NCI-H2171 (cell line): ENCODE data around the gene PAPPA.

Experiments
- DNase-seq: peaks from one replicate; lab custom pipeline; 2025; lab: John Stamatoyannopoulos, UW

Gene PAPPA

DNA sequence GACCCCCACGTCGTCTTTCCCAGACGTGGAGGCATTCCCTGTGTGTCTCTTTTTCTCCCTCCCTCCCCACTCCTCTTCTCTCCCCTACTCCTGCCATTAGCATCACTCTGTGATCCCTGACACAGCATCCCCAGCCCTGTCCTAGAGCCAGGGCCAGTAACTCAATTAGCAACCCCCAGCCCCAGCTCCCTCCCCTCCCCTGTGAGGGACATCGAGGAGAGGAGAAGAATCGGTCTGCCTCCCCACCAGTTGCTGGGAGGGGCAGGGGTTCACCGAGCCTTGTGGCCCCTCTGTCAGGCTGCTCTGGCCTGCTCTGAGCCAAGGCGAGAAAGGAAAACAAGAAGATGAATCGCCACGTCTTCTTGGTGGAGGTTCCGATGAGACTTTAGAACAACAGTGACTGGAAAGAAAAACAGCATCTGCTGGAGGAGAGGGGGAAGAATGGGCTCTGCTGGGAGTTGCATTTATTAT lies 123.1 kb downstream of the PAPPA start:
- no peak for DNase-seq

DNA sequence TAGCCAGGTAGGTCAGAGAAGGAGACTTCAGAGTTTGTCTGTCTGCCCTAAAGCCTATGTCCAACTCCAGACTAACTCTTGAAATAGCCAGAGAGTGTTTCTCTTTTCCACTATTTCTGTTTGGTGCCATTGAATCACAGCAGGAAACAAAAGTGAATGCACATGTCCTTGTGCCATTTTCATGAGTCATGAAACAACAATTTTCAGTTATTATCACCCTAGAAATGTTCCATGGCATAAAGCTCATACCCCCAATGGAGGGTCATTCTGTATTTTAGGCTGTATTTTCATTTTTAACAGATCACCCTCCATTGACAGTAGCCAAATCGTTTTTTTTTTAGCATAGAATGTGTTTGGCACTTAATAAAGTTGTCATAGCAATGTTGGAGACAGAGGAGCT lies 124.7 kb downstream of the PAPPA start:
- DNase-seq = no peak

DNA sequence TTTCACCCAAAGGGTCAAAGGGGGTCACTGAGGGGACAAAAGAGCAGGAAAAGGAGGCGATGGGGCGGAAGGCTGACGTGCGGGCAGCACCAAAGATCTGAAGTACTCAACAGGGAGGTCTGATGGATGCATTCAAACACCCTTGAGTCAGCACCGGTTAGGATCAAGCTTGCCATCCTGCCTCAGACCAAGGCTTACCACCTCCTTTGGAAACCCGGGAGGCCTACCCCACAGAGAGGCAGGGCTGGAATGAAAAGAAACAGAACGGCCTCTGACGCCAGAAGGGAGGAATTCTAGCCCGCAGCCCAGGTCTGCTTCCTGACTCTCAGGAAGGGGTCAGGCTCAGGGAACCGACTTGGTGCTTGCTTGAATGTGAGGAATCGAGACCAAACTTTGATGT lies 125.6 kb downstream of the PAPPA start:
- no peak for DNase-seq

GRCh38 chr9:116280529-116280928 lies 126.9 kb downstream of the PAPPA start:
- DNase-seq = no peak

DNA sequence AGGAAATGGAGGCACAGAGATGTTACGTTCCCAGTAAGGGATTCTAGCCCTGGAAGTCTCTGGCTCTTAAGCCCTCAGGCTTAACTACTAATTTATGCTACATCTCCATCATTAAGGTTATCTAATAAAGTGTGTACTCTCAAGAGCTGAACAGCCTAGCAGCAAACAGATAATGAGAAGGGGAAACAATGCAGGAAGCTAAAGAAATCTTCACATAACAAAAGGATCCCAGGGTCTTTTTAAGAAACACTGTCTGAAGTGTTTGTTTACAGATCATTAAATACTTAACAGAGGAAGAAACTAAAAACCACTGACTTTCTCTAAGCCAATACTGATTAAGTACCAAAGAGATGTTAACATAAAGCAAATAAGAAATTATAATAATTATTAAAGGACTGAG lies 129.0 kb downstream of the PAPPA start:
- DNase-seq = no peak

DNA sequence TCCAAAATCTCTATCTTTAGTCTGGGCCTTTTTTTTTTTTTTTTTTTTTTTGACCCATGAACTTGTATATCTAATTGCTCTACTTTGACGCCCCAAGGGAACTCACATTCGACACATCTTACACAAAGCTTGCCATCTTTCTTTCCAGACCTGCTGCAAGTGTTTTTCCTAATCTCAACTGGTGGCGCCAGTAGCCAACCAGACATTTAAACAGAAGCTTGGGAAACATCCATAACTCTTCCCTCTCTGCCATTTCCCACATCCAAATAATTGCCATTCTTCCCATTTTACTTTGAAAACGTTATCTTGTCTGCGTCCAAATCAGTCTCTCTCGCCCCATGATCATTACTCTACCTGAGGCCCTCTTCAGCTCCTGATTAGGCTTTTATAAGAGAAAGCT lies 130.9 kb downstream of the PAPPA start:
- no peak for DNase-seq

GRCh38 chr9:116285320-116285719 lies 131.7 kb downstream of the PAPPA start:
- DNase-seq = no peak

DNA sequence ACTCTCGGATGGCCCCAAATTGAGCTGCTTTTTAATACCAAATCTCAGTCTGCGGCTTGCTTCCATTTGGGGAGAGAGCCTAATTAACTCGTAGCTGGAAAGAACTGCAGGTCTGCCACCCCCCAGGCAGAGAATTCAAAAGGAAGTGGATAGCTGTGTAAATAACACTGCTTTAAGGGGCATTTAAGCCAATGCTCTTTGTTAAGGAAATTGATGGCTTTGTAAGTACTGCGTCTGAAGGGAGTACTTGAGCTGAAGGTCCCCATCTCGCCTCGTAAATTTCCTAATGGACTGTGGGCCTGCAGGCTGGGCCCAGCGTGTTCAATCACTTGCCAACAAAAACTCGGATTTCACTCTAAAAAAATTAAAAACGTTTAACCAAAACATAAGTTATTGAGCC lies 132.7 kb downstream of the PAPPA start:
- no peak for DNase-seq

DNA sequence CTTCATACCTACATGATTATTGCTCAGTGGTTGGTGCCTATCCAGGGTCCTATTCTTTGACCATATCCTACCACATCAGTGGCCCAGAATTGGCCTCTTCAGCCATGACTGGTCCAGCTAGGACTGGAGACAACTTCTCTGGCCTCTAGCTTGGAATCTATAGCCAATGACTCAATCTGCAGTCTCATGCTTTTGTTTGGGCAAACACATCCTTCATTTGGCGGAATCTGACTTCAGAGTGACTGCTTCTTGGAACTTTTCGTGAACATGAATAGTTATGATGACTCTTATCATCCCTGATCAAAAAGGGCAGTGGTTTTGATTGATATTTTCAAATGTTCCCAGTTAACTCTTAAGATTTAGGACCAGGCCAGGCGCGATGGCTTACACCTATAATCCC lies 134.1 kb downstream of the PAPPA start:
- no peak for DNase-seq

GRCh38 chr9:116288658-116289057 lies 135.1 kb downstream of the PAPPA start:
- no peak for DNase-seq

DNA sequence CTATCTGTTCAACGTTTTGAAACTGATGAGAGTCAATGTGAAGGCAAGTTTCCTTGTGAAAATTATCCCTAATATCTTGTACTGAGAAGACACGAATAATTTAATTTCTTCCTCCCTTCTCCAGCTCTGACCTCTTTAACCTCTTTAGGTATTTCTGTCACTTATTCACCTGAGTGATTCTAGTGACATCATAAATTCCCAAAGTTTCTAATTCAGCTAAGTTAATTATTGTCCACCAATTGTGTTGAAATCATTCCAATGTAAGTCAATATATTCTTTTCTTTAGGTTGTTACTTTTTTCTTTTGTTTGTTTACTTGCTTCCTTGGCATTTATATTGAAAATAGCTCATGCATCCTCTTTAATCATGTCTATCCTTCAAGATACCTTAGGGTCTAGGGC lies 143.8 kb downstream of the PAPPA start:
- DNase-seq = no peak

DNA sequence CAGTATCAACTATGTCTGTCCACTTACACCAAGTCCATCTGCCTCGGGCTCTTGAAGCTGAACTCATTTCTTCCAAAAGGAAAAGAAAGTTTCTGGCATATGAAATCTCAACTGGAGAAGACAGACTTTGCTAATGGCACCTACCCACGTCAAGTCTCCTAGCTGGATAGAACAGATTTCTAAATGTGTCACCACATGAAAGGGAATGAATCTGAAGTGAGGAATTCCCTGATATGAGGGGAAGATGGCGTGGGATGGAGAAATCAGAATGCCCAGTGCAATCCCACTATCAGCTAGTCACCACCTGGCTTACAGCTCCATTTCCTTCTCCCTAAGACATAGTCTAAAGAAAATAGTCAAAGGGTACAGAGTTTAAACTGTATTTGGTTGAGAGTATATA lies 144.7 kb downstream of the PAPPA start:
- no peak for DNase-seq

GRCh38 chr9:116298878-116299391 lies 145.3 kb downstream of the PAPPA start:
- peak; percentile 24 for DNase-seq

- DNase-seq = no peak
Observed at GRCh38 chr9:116300360-116300870, 146.8 kb downstream of the PAPPA start.

DNA sequence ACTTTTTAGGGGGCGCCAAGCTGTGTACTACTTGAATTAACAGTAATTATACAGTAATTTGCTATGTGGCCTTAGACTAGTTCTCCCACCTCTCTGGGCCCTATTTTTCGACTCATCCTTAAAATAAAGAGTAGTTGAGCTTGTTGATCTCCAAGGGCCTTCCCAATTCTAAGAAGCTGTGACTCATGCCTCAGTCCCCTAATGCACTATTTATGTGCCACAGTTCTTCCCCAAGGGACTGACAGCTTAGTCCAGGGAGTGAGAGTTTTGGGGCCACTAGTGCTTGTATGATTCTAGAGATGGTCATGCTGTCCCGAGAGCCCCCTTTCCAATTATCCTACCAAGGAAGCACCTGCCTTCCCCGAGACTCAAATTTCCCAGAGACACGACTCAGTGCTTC lies 149.7 kb downstream of the PAPPA start:
- DNase-seq = no peak

GRCh38 chr9:116303886-116304538 lies 150.4 kb downstream of the PAPPA start:
- no peak for DNase-seq

DNA sequence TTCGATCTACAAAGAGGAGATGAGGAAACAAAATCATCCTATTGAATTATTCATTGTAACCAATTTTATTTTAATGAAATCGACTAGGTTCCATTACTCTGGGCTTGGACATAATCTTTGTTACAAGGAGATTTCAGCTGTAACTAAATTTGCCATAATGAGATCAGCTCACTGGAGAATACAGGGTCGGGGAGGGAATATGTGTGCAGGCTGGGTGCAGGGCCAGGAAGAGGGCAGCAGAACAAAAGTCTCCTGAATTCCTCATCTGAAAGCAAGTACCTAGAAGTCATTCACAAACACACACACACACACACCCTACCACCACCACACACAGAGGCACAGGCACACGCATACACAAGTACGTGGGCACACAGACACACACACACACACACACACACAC lies 151.2 kb downstream of the PAPPA start:
- DNase-seq = no peak

DNA sequence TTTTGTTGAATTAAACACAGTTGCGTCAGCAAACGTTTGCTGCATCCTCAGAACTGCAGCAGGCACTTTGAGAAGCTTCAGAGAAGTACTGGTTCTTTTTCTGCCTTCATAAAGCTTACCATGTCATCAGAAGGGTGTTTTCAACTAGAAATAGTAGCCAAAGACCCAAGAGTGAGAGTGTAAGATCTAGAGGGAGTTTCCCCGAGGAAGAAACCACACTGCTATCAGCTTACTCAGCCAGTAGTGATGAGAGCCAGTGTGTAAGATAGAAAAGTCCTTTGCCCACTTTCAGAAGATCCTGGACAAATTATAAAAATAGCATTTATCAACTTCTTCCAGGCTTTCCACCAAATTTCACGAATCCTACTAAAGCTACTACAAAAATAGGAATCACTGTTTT lies 154.5 kb downstream of the PAPPA start:
- DNase-seq = no peak

DNA sequence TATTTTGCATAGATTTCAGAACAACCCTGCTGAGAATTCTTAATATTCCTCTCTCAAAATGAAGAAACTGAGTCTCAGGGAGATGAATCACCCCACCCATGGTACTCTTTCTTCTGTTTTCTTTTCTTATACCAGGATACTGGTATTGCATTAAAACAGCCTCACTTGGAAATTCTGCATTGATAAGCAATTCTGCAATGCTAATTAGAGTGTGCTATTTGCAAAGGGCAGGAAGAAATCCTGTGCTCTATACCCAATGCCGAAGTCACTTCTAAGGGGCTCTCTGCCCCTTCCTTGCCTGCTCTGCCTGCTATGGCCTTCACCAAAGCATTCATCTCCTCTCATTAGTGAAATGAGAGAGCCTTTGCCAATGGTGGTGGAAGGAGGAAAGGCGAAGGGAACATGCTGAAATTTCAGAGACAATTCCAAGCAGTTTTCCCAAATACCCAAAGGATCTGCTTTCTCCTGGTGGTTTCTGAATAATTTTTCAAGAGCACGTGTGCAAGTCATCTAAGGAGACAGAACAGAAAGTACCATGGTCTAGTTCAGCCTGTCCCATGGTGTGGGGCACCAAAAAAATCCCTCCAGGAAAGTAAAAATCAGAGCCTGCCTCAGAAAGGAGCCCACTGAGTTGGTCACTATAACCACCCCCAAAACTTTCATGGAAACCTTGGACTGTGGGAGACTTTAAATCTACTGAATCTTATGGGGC lies 156.5 kb downstream of the PAPPA start:
- no peak for DNase-seq

DNA sequence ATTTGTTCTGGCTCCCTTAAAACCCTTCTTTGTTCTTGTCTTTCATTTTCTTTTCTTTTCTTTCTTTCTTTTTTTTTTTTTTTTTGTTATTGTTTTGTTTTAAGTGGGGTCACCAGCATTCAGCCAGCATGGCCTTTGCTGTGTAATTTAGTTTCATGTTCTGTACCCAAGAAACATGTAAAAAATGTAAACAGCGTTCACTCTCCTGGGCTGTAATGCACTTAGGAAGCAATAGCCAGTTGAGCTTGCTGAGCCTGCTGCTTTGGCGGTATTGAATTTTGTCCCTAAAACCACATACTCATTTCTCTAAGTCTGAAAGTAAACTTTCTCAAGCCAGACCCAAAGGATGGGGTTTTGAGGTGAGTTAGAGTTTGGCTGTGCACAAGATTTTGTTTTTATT lies 158.6 kb downstream of the PAPPA start:
- no peak for DNase-seq

DNA sequence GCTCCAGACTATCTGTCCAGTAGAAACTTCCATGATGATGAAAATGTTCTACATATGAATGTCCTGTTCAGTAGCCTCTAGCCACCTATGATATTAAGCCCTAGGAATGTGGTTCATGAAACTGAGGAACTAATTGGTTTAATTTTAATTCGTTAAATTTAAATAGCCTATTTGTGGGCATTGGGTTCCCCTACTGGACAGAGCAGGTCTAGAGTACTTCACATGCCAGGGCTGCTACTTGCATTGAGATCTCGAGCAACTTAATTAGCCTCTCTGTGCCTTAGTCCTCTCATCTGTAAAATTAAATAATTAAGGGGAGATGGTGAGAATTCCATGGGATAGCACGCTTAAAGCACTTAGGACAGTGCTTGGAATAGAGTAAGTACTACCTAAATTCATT lies 160.0 kb downstream of the PAPPA start:
- DNase-seq = no peak

GRCh38 chr9:116316246-116316645 lies 162.7 kb downstream of the PAPPA start:
- DNase-seq = no peak

DNA sequence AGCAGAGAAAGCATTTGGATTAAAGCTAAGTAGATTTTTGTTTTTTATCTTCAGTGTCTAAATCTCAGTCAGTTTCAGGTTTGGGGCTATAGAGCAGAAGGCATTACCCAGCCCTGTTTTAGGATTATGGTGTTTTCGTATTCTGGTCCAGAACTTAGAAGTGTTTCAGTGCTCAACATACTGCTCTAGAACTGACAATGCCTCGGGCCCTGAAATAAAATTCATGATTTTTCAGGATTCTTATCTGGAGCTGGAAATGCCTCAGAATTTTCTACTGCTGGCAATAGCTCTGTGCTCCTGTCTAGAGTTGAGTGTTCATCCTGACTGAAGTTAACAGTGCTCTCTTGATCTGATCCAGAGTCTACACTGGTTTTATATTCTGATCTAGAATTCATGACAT lies 163.9 kb downstream of the PAPPA start:
- no peak for DNase-seq
